ENCODE results near the gene NFIA. TPM values are rescaled to one million over a fixed set of nuclear protein-coding genes. Genes with fewer than 3 reads are reported as not detected.

Gene NFIA
- total RNA-seq, 1 experiment from 2014 or later: 0.35 TPM

DNA sequence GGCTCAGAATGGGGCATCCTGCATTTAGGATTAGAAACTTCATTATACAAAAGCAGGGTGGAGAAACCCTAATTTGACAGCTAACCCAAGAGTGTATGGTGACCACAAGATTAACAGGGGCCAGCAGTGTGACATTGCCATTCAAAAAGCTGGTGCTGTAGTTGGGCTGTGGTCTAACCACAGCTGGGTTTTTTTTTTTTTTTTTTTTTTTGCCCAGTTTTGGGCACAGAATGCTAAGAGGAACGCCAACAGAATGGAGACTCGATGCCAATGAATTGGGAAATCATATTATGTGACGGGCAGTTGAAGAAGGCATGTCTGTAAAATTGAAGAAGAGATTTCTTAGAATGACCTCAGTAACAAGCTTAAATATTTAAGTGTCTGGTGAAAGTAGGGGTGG, 58.4 kb downstream of the NFIA start:
- H3K27me3 ChIP-seq (ENCODE audit: insufficient read depth, low read length): no peaks in the 10 kb centered on the region
- Mint-ChIP-seq H3K4me1 (peaks cover 28 to 44% of the 10 kb centered on the region in 2 experiments), H3K27ac (no peak overlapping the region), H3K36me3 (ENCODE audit: insufficient read depth in 1 of 3, low read depth in 3 of 3) (no peaks in the 10 kb centered on the region), H3K4me3 (no peak overlapping the region), H3K9me3 (no peaks in the 10 kb centered on the region), H3K27me3 (ENCODE audit: low read depth) (no peaks in the 10 kb centered on the region)
- H4K8ac ChIP-seq (replicated peaks; ENCODE audit: insufficient read length, low read depth, low read length): no peak overlapping the region
- peaks cover 3% of the 10 kb centered on the region; the same call in 1 of the 2 replicates for H3K4me1 ChIP-seq (ENCODE audit: insufficient read depth, low read length)
- H2BK20ac ChIP-seq (ENCODE audit: low read depth, low read length, poor library complexity, severe bottlenecking): no peak overlapping the region
- no CpG with 5 or more reads among the region's 3 CpGs for whole genome bisulfite sequencing (ENCODE audit: extremely low coverage, insufficient read length, low lambda C conversion rate)
- no peak overlapping the region for H3K18ac ChIP-seq (ENCODE audit: insufficient read length, low read depth, low read length)
- no peak overlapping the region for H2AK5ac ChIP-seq (ENCODE audit: insufficient read length, low read length)
- H3K23me2 ChIP-seq (ENCODE audit: insufficient read length, low read depth, low read length, poor library complexity, severe bottlenecking): no peaks in the 10 kb centered on the region
- H2AFZ ChIP-seq (ENCODE audit: low read length): no peak overlapping the region
- no peak for DNase-seq
- H3K4me2 ChIP-seq (ENCODE audit: insufficient read depth, insufficient read length, low read length): no peak overlapping the region
- H3K56ac ChIP-seq (ENCODE audit: insufficient read length, low read depth, low read length): no peak overlapping the region
- H2BK120ac ChIP-seq (ENCODE audit: low read depth, low read length, poor library complexity, severe bottlenecking): no peak overlapping the region
- no peak overlapping the region for H3K4ac ChIP-seq (ENCODE audit: low read depth, low read length)
- H3T11ph ChIP-seq (ENCODE audit: low read length): no peak overlapping the region
- no peaks in the 10 kb centered on the region for H3K79me2 ChIP-seq (ENCODE audit: insufficient read depth, low read length)
- H4K5ac ChIP-seq (ENCODE audit: insufficient read length, low read depth, low read length): no peak overlapping the region
- no peak overlapping the region for H3K27ac ChIP-seq (ENCODE audit: insufficient read length, low read depth, low read length)
- H2BK12ac ChIP-seq (ENCODE audit: insufficient read length, low read depth, low read length): no peak overlapping the region
- no peaks in the 10 kb centered on the region for H4K20me1 ChIP-seq (ENCODE audit: control insufficient read depth, insufficient read depth, insufficient read length)
- H2BK15ac ChIP-seq (ENCODE audit: low read depth, low read length): no peak overlapping the region
- TF ChIP-seq, protein P1, sequence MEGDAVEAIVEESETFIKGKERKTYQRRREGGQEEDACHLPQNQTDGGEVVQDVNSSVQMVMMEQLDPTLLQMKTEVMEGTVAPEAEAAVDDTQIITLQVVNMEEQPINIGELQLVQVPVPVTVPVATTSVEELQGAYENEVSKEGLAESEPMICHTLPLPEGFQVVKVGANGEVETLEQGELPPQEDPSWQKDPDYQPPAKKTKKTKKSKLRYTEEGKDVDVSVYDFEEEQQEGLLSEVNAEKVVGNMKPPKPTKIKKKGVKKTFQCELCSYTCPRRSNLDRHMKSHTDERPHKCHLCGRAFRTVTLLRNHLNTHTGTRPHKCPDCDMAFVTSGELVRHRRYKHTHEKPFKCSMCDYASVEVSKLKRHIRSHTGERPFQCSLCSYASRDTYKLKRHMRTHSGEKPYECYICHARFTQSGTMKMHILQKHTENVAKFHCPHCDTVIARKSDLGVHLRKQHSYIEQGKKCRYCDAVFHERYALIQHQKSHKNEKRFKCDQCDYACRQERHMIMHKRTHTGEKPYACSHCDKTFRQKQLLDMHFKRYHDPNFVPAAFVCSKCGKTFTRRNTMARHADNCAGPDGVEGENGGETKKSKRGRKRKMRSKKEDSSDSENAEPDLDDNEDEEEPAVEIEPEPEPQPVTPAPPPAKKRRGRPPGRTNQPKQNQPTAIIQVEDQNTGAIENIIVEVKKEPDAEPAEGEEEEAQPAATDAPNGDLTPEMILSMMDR (conservative IDR thresholded peaks at IDR 0.05): no peak
- H3K79me1 ChIP-seq (ENCODE audit: insufficient read depth, low read depth, low read length, poor library complexity, severe bottlenecking): no peaks in the 10 kb centered on the region
- no peak overlapping the region for H3K9ac ChIP-seq (ENCODE audit: extremely low read depth, insufficient read length, low read length)
- no peak overlapping the region for H3K14ac ChIP-seq (ENCODE audit: insufficient read depth, low read length)
- no peaks in the 10 kb centered on the region for H3K9me3 ChIP-seq (ENCODE audit: control insufficient read depth, low read depth, low read length)
- H3K23ac ChIP-seq (ENCODE audit: insufficient read length, low read depth, low read length): no peak overlapping the region
- H4K91ac ChIP-seq (ENCODE audit: insufficient read length, low read depth, low read length): no peak overlapping the region
- no peak overlapping the region for H2BK5ac ChIP-seq (ENCODE audit: insufficient read length, low read length)

All from H9 (cell line).